ENCODE data around the gene AP4M1.

AP4M1 gene

DNA sequence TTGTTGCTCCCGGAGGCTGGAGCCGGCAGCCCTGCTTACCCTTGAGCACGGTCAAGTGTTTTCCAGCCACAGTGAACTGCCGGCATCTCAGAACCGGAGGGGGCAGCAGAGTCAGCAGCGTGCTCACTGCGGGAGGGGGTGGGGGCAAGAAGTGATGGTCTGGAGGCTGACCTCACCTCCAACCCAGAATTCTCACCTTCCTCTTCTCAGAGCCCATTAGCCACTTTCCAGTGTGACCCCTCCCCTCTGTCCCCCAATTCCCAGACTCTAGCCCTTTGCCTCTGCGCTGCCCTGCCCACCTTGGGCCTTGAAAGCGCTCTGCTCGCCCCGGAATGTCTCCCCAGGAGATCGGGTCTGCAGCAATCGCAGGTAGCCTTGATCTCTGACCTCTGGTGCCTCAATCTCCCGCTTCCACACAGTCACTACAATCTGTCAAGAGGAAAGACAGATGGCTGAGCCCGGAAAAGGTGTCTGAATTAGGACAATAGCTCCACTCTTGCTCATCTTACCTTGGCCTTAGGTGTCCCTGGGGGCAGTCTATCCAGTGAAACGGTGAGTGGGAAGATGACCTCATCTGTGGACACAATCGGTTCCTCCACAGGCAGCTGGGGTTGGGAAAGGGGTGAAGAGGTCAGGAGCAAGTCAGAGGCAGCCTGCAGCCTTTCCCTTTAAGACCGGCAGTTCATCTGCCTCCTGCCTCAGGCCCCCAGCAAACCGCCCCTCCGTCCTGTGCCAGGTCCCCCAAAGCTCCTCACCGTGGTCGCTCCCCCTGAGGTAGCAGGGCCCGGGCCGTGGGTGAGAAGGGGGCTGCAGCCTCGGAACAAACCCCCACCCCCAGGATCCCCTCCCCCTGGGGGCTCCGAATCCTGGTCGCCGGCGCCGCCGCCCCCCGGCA, 56.1 kb downstream of the AP4M1 start:
- DNase-seq (ENCODE audit: low read depth in 3 of 3) = no peak

All from stimulated activated CD4-positive, alpha-beta T cell treated with anti-CD3 and anti-CD28 coated beads, TNF-alpha, amount 100 ng/mL, for 24 hours (primary cell).